ENCODE data around the gene PTPRT. TPM values are rescaled to one million over a fixed set of nuclear protein-coding genes. Genes with fewer than 3 reads are reported as not detected.

Gene PTPRT
- total and polyA plus RNA-seq, 2 of the 4 experiments (the other 2 are of a cell fraction), result not detected

- no peak overlapping the region for H3K4ac ChIP-seq (ENCODE audit: low read depth, low read length)
- peaks cover 17% of the 10 kb centered on the region for H3K9me3 ChIP-seq (ENCODE audit: control insufficient read depth, insufficient read depth, low read length)
- no peaks in the 10 kb centered on the region for H4K20me1 ChIP-seq (ENCODE audit: insufficient read depth, low read length)
- BruUV-seq (replicated peaks), result no TSS peak
- H2AFZ ChIP-seq (replicated peaks; ENCODE audit: low read length, poor library complexity), result no peak overlapping the region
- POLR2A ChIA-PET (ENCODE audit: unreplicated experiment), result no interaction called here
- in situ Hi-C loops (cut with MboI; ENCODE audit: low sequenced_read_pairs) (no loop called here), intact Hi-C loops (cut with micrococcal nuclease) (no loop called here), dilution Hi-C loops (cut with HindIII; ENCODE audit: low sequenced_read_pairs, unreplicated experiment) (no loop called here)
- H3K23ac ChIP-seq (ENCODE audit: low read depth, low read length), result no peak overlapping the region
- H2BK15ac ChIP-seq (ENCODE audit: low read depth, low read length), result no peak overlapping the region
- no peak overlapping the region for H3K14ac ChIP-seq (replicated peaks; ENCODE audit: low read depth, low read length)
- CTCF ChIA-PET, result no interaction called here
- no peak overlapping the region for H2BK120ac ChIP-seq (ENCODE audit: low read depth, low read length)
- no peak overlapping the region for H2BK5ac ChIP-seq (ENCODE audit: low read depth, low read length, poor library complexity, severe bottlenecking)
- no peak overlapping the region for H4K91ac ChIP-seq (ENCODE audit: insufficient read depth, low read depth, low read length)
- no peak overlapping the region for H3K27ac ChIP-seq (ENCODE audit: insufficient read depth, low read length)
- DNase-seq (no peak), ATAC-seq (ENCODE audit: low read depth) (no peak)
- H3K56ac ChIP-seq (ENCODE audit: extremely low read depth, insufficient read depth, low read length), result no peak overlapping the region
- TF ChIP-seq, protein P1, sequence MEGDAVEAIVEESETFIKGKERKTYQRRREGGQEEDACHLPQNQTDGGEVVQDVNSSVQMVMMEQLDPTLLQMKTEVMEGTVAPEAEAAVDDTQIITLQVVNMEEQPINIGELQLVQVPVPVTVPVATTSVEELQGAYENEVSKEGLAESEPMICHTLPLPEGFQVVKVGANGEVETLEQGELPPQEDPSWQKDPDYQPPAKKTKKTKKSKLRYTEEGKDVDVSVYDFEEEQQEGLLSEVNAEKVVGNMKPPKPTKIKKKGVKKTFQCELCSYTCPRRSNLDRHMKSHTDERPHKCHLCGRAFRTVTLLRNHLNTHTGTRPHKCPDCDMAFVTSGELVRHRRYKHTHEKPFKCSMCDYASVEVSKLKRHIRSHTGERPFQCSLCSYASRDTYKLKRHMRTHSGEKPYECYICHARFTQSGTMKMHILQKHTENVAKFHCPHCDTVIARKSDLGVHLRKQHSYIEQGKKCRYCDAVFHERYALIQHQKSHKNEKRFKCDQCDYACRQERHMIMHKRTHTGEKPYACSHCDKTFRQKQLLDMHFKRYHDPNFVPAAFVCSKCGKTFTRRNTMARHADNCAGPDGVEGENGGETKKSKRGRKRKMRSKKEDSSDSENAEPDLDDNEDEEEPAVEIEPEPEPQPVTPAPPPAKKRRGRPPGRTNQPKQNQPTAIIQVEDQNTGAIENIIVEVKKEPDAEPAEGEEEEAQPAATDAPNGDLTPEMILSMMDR (conservative IDR thresholded peaks at IDR 0.05; ENCODE audit: low read depth, low read length), result no peak
- TF ChIP-seq BHLHE40 (IDR thresholded peaks at IDR 0.05; ENCODE audit: low read depth, low read length), result no peak
- TF ChIP-seq USF2 (IDR thresholded peaks at IDR 0.05; ENCODE audit: low read depth, low read length), result no peak
- TF ChIP-seq MAFK (IDR thresholded peaks at IDR 0.05; ENCODE audit: low read depth, low read length), result no peak
- no peak for TF ChIP-seq MAZ (IDR thresholded peaks at IDR 0.05; ENCODE audit: borderline replicate concordance, low read depth, low read length)
- TF ChIP-seq CHD1 (IDR thresholded peaks at IDR 0.05; ENCODE audit: low read depth, low read length), result no peak
- TF ChIP-seq RAD21 (IDR thresholded peaks at IDR 0.05; ENCODE audit: low read length), result no peak
- TF ChIP-seq ELK1 (IDR thresholded peaks at IDR 0.05; ENCODE audit: borderline replicate concordance, low read depth, low read length), result no peak
- TF ChIP-seq POLR2A (IDR thresholded peaks at IDR 0.05; ENCODE audit: low read depth, low read length), result no peak
- no peak for TF ChIP-seq NFE2L2 (IDR thresholded peaks at IDR 0.05; ENCODE audit: low read depth, low read length)
- no peak for TF ChIP-seq MXI1 (IDR thresholded peaks at IDR 0.05; ENCODE audit: borderline replicate concordance, low read depth, low read length)
- no peak for TF ChIP-seq CEBPB (IDR thresholded peaks at IDR 0.05; ENCODE audit: low read depth, low read length)
- TF ChIP-seq SMC3 (IDR thresholded peaks at IDR 0.05; ENCODE audit: low read depth, low read length), result no peak
- TF ChIP-seq RCOR1 (IDR thresholded peaks at IDR 0.05; ENCODE audit: insufficient replicate concordance, low read length), result no peak
- TF ChIP-seq FOS (IDR thresholded peaks at IDR 0.05; ENCODE audit: low read depth, low read length), result no peak
- no peak for TF ChIP-seq RFX5 (IDR thresholded peaks at IDR 0.05; ENCODE audit: low read depth, low read length)
- H3K79me1 ChIP-seq (ENCODE audit: low read depth in 1 of 2, low read length in 2 of 2), result no peaks in the 10 kb centered on the region
- no peak overlapping the region for H4K5ac ChIP-seq (ENCODE audit: low read depth, low read length)
- no peaks in the 10 kb centered on the region for H3K4me1 ChIP-seq (ENCODE audit: control insufficient read depth, insufficient read depth, low read length)
- no CpG with 5 or more reads among the region's 7 CpGs for WGBS, 2 experiments (ENCODE audit: extremely low coverage in 2 of 2, insufficient read length in 1 of 2)
- H3K4me2 ChIP-seq (ENCODE audit: low read depth, low read length), result no peak overlapping the region
- no peak overlapping the region for H2AK5ac ChIP-seq (ENCODE audit: low read depth, low read length)
- H2AK9ac ChIP-seq (replicated peaks; ENCODE audit: low read depth, low read length, poor library complexity), result no peak overlapping the region
- H3K9me1 ChIP-seq (ENCODE audit: insufficient read depth, low read length), result no peaks in the 10 kb centered on the region
- no peak overlapping the region for H3K9ac ChIP-seq (ENCODE audit: low read depth, low read length)
- no peak overlapping the region for H4K8ac ChIP-seq (ENCODE audit: low read depth in 2 of 2, low read length in 2 of 2)
- no peak overlapping the region for H3K18ac ChIP-seq (ENCODE audit: low read depth, low read length)
- no peak overlapping the region for H2BK20ac ChIP-seq (ENCODE audit: low read depth, low read length)
- H3K27me3 ChIP-seq (ENCODE audit: control insufficient read depth, insufficient read depth, low read length), result no peaks in the 10 kb centered on the region
- H3K4me3 ChIP-seq (ENCODE audit: insufficient read depth, low read depth, low read length), result no peak overlapping the region
- H3K36me3 ChIP-seq (ENCODE audit: control insufficient read depth, insufficient read depth, low read length), result no peaks in the 10 kb centered on the region
Observed at GRCh38 chr20:42857446-42857845, 332.3 kb downstream of the PTPRT start.

Measured in IMR-90 (cell line).